Gastroesophageal sphincter (tissue), 3 donors: ENCODE results near the gene ODC1.

Source experiments
- EP300 ChIP-seq: sonication (generic); formaldehyde crosslinking; IDR thresholded peaks from one replicate; pipeline ENCODE4 v1.6.1; 2017; ENCODE audit warnings: antibody characterized with exemption, mild to moderate bottlenecking
- POLR2A ChIP-seq, 2 donors: fragments of 450-650 bp; IDR thresholded peaks; one replicate each; pipeline ENCODE4 v1.6.1; 2017; ENCODE audit warnings: antibody characterized with exemption in 2 of 2, mild to moderate bottlenecking in 2 of 2, moderate library complexity in 1 of 2
- TF ChIP-seq, protein P1 (sequence below), 4 experiments: fragments of 200-600 bp in 2 of 4; fragments of 450-650 bp in 2 of 4; sonication (generic) in 1 of 4; IDR thresholded peaks; one replicate each; pipeline ENCODE4 v1.5.1; 2017 to 2019; ENCODE audit warnings: antibody characterized with exemption in 4 of 4, mild to moderate bottlenecking in 2 of 4, moderate library complexity in 2 of 4

DNA sequence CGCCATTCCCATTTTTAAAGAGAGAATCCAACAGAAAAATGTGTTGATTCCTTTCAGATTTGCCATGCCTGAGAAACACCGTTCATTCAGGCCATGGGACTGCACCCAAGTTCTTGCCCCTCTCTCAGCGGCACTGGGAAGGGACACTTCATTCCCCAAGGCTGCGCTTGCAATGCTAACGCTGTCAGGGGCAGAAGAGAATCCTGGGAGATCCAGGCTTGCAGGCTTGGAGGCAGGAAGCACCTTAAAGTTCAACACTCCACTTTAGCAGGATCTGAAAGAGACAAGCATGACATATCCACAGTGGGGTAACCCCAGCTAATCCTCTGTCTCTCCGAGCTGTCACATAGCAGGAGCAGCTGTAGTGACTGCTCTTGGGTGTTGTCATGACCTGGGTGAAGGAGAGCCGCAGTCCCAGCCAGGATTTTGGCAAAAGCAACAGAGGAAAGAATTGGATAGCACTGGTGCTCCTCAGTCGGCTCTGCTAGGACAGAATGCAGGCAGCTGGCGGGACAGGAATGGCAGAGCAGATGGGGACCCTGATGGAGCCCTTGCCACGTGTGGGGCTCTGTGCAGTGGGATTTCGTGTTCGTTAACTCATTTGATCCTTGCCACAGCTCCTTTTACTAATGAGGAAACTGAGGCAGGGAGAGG, 22.0 kb upstream of the ODC1 start:
- TF ChIP-seq, protein P1, sequence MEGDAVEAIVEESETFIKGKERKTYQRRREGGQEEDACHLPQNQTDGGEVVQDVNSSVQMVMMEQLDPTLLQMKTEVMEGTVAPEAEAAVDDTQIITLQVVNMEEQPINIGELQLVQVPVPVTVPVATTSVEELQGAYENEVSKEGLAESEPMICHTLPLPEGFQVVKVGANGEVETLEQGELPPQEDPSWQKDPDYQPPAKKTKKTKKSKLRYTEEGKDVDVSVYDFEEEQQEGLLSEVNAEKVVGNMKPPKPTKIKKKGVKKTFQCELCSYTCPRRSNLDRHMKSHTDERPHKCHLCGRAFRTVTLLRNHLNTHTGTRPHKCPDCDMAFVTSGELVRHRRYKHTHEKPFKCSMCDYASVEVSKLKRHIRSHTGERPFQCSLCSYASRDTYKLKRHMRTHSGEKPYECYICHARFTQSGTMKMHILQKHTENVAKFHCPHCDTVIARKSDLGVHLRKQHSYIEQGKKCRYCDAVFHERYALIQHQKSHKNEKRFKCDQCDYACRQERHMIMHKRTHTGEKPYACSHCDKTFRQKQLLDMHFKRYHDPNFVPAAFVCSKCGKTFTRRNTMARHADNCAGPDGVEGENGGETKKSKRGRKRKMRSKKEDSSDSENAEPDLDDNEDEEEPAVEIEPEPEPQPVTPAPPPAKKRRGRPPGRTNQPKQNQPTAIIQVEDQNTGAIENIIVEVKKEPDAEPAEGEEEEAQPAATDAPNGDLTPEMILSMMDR (IDR thresholded peaks at IDR 0.05): no peak
- TF ChIP-seq POLR2A (IDR thresholded peaks at IDR 0.05) (no peak), EP300 (no peak)
